CD14-positive monocyte (primary cell): Measurements from ENCODE around the gene PROM2. TPM values are rescaled to one million over a fixed set of nuclear protein-coding genes. Genes with fewer than 3 reads are reported as not detected.

Source experiments
- DNase-seq, 3 donors: peaks; one replicate each; pipeline ENCODE4 v3.0.0-alpha.2; 2011 to 2022
- H2AFZ ChIP-seq: 2 replicates; pipeline ENCODE4 v1.6.0; 2012; ENCODE audit warnings: mild to moderate bottlenecking, low read depth, low read length, inconsistent platforms; ENCODE audit not compliant: insufficient read depth, poor library complexity, severe bottlenecking
- H3K27ac ChIP-seq, 2 donors: 1 replicate in 1 of 2; 2 replicates in 1 of 2; pipeline ENCODE4 v1.5.1; 2012 to 2013; ENCODE audit warnings: low read length in 2 of 2, control low read depth in 1 of 2, inconsistent platforms in 1 of 2, low read depth in 1 of 2, mild to moderate bottlenecking in 1 of 2
- H3K27me3 ChIP-seq, 2 donors: one replicate each; pipeline versions ENCODE4 v1.6.0 to v1.6.1; 2011 to 2013; ENCODE audit warnings: low read length in 2 of 2; ENCODE audit not compliant: control insufficient read depth in 2 of 2, insufficient read depth in 2 of 2
- H3K36me3 ChIP-seq, 2 donors: replicated peaks in 1 of 2; 1 replicate in 1 of 2; 2 replicates in 1 of 2; pipeline versions ENCODE4 v1.5.1 to v1.6.1; 2012 to 2013; ENCODE audit warnings: low read length in 2 of 2, control low read depth in 1 of 2, inconsistent platforms in 1 of 2, mild to moderate bottlenecking in 1 of 2; ENCODE audit not compliant: insufficient read depth in 2 of 2, control insufficient read depth in 1 of 2
- H3K4me1 ChIP-seq, 2 donors: 1 replicate in 1 of 2; 2 replicates in 1 of 2; pipeline versions ENCODE4 v1.5.1 to v1.6.1; 2012 to 2013; ENCODE audit warnings: low read length in 2 of 2, control low read depth in 1 of 2, inconsistent platforms in 1 of 2, mild to moderate bottlenecking in 1 of 2, moderate library complexity in 1 of 2; ENCODE audit not compliant: insufficient read depth in 2 of 2, control insufficient read depth in 1 of 2
- H3K4me2 ChIP-seq: replicated peaks from 2 replicates; pipeline ENCODE3; 2012; ENCODE audit warnings: low read length, moderate library complexity, mild to moderate bottlenecking; ENCODE audit not compliant: poor library complexity, severe bottlenecking; ENCODE audit errors: extremely low read depth
- H3K4me3 ChIP-seq, 3 experiments: fragments of 200-600 bp in 1 of 3; sonication (generic) in 1 of 3; replicated peaks in 1 of 3; 1 replicate in 2 of 3; 2 replicates in 1 of 3; pipeline ENCODE4 v1.5.1; 2011 to 2013; ENCODE audit warnings: low read length in 3 of 3, mild to moderate bottlenecking in 3 of 3, control low read depth in 2 of 3, low read depth in 2 of 3, inconsistent platforms in 1 of 3, moderate library complexity in 1 of 3
- H3K79me2 ChIP-seq: 2 replicates; pipeline ENCODE4 v1.6.0; 2012; ENCODE audit warnings: mild to moderate bottlenecking, control low read depth, inconsistent platforms, low read length, moderate library complexity; ENCODE audit not compliant: insufficient read depth
- H3K9ac ChIP-seq: 2 replicates; pipeline ENCODE4 v1.6.0; 2017; ENCODE audit warnings: low read length, mild to moderate bottlenecking; ENCODE audit not compliant: insufficient read depth, poor library complexity, severe bottlenecking
- H3K9me3 ChIP-seq, 2 donors: replicated peaks in 1 of 2; 1 replicate in 1 of 2; 2 replicates in 1 of 2; pipeline versions ENCODE4 v1.5.1 to v1.6.1; 2012 to 2013; ENCODE audit warnings: low read length in 2 of 2, control low read depth in 1 of 2; ENCODE audit not compliant: control insufficient read depth in 1 of 2, insufficient read depth in 1 of 2
- H4K20me1 ChIP-seq: 2 replicates; pipeline ENCODE4 v1.6.0; 2012; ENCODE audit warnings: mild to moderate bottlenecking, low read length, control low read depth, moderate library complexity; ENCODE audit not compliant: insufficient read depth
- H3K27ac Mint-ChIP-seq, 7 donors: one replicate each; pipeline ENCODE4 v1.8.0; 2020; ENCODE audit warnings: mild to moderate bottlenecking in 7 of 7, mixed read lengths in 7 of 7, moderate library complexity in 6 of 7, inconsistent platforms in 2 of 7
- H3K27me3 Mint-ChIP-seq, 3 donors: one replicate each; pipeline ENCODE4 v1.8.0; 2021 to 2022; ENCODE audit warnings: low read depth in 3 of 3, mild to moderate bottlenecking in 3 of 3, mixed read lengths in 3 of 3, moderate library complexity in 3 of 3, inconsistent platforms in 1 of 3
- H3K36me3 Mint-ChIP-seq, 2 donors: one replicate each; pipeline ENCODE4 v1.8.0; 2020; ENCODE audit warnings: mixed read lengths in 2 of 2, inconsistent platforms in 1 of 2, mild to moderate bottlenecking in 1 of 2
- H3K4me1 Mint-ChIP-seq: one replicate; pipeline ENCODE4 v1.8.0; 2020; ENCODE audit warnings: mild to moderate bottlenecking, mixed read lengths
- H3K4me3 Mint-ChIP-seq, 2 donors: one replicate each; pipeline ENCODE4 v1.8.0; 2020; ENCODE audit warnings: mild to moderate bottlenecking in 2 of 2, mixed read lengths in 2 of 2, moderate library complexity in 1 of 2
- H3K9me3 Mint-ChIP-seq, 7 donors: one replicate each; pipeline ENCODE4 v1.8.0; 2020 to 2022; ENCODE audit warnings: mixed read lengths in 7 of 7, mild to moderate bottlenecking in 6 of 7, moderate library complexity in 6 of 7, inconsistent platforms in 2 of 7
- WGBS: methylation state at CpG from one replicate; pipeline ENCODE4 v1.1.5; 2013; ENCODE audit warnings: missing lambda C conversion rate; ENCODE audit not compliant: insufficient coverage; 5-methylcytosine and 5-hydroxymethylcytosine counted together
- intact Hi-C, 2 donors: fragments of 100-400 bp; cut with micrococcal nuclease; formaldehyde crosslinking; loops; one replicate each; pipeline versions ENCODE4 v1.15.0 to v1.15.1; 2023
- polyA plus RNA-seq, 3 donors: library from polyadenylated mRNA; depleted of rRNA in 1 of 3; unstranded in 2 of 3; stranded (reverse) in 1 of 3; fragments of 300-500 nt in 2 of 3; fragments of >200 nt in 1 of 3; fragmentation: Illumina TruSeq in 2 of 3; gene quantifications; 1 replicate in 2 of 3; 2 replicates in 1 of 3; pipeline ENCODE4 v1.2.3, GENCODE V29; 2012 to 2021
- TF ChIP-seq, protein P1 (sequence below): fragments of 200-600 bp; IDR thresholded peaks from one replicate; pipeline ENCODE4 v1.8.0; 2022; ENCODE audit warnings: antibody characterized with exemption, mild to moderate bottlenecking

The PROM2 gene
- polyA plus RNA-seq, 3 donors, result 0.41 TPM; not detected in 2

DNA sequence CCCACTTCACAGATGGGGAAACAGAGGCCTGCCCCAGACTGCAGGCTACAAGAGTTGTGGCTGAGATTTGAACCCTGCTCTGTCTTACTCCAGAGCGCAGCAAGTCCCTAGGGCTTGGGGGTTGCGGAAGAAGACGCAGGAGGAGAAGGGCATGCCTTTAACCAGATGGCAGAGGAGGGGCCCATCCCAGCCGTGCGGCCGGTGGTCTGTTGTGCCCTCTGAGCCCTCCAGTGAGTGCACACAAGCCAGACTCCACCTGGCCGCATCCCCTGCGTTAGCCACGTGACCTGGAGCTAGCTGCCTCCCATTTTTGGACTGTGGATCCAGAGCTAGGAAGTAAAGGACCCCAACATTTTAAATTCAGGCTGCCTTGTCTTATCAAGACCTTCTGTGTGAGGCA lies 25.7 kb downstream of the PROM2 start:
- Histone ChIP-seq H3K27ac (no peak overlapping the region), H3K36me3 (no peaks in the 10 kb centered on the region), H3K4me3 (no peak overlapping the region), H4K20me1 (no peaks in the 10 kb centered on the region), H3K9ac (no peak overlapping the region), H3K79me2 (no peaks in the 10 kb centered on the region), H2AFZ (no peak overlapping the region), H3K4me2 (no peak overlapping the region), H3K27me3 (no peaks in the 10 kb centered on the region), H3K4me1 (no peaks in the 10 kb centered on the region), H3K9me3 (no peaks in the 10 kb centered on the region)
- Mint-ChIP-seq H3K27me3 (peaks cover 4 to 11% (median 10%) of the 10 kb centered on the region in 3 donors), H3K4me3 (no peak overlapping the region), H3K27ac (no peak overlapping the region), H3K36me3 (no peaks in the 10 kb centered on the region), H3K4me1 (no peaks in the 10 kb centered on the region), H3K9me3 (peaks cover 0 to 5% (median 0%) of the 10 kb centered on the region in 7 donors)
- DNase-seq, result no peak
- TF ChIP-seq, protein P1, sequence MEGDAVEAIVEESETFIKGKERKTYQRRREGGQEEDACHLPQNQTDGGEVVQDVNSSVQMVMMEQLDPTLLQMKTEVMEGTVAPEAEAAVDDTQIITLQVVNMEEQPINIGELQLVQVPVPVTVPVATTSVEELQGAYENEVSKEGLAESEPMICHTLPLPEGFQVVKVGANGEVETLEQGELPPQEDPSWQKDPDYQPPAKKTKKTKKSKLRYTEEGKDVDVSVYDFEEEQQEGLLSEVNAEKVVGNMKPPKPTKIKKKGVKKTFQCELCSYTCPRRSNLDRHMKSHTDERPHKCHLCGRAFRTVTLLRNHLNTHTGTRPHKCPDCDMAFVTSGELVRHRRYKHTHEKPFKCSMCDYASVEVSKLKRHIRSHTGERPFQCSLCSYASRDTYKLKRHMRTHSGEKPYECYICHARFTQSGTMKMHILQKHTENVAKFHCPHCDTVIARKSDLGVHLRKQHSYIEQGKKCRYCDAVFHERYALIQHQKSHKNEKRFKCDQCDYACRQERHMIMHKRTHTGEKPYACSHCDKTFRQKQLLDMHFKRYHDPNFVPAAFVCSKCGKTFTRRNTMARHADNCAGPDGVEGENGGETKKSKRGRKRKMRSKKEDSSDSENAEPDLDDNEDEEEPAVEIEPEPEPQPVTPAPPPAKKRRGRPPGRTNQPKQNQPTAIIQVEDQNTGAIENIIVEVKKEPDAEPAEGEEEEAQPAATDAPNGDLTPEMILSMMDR, result no peak
- 86% methylated on average over 9 of the region's 9 CpGs for WGBS
- intact Hi-C loops, result no loop called here

DNA sequence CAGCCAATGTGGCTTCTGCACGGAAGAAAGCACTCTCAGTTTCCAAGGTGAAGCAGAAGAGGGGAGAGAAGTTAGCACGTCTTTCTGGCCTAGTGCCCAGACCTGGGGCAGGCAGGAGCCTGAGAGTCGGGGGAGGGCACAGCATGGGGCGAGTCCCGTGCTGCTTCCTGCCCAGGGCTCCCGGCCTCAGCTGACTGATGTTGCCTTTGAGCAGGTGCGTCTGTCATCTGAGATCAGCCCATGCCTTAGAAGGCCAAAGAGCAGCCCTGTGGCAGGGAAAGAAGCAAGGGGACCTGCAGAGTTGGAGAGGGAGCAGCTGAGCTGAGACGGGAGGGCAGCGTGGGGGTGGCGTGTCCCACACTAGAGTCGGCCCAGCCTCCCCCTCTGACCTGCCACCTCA lies 26.2 kb downstream of the PROM2 start:
- Histone ChIP-seq H3K79me2 (no peaks in the 10 kb centered on the region), H3K9ac (no peak overlapping the region), H3K4me1 (no peaks in the 10 kb centered on the region), H2AFZ (no peak overlapping the region), H4K20me1 (no peaks in the 10 kb centered on the region), H3K9me3 (no peaks in the 10 kb centered on the region), H3K4me3 (no peak overlapping the region), H3K36me3 (no peaks in the 10 kb centered on the region), H3K4me2 (no peak overlapping the region), H3K27ac (no peak overlapping the region), H3K27me3 (no peaks in the 10 kb centered on the region)
- no peaks in the 10 kb centered on the region for H3K36me3 Mint-ChIP-seq
- intact Hi-C loops, result no loop called here
- no peak overlapping the region for H3K4me3 Mint-ChIP-seq
- no peaks in the 10 kb centered on the region for H3K4me1 Mint-ChIP-seq
- DNase-seq, result no peak
- peaks cover 0 to 2% (median 0%) of the 10 kb centered on the region in 7 donors for H3K9me3 Mint-ChIP-seq
- H3K27ac Mint-ChIP-seq, result no peak overlapping the region
- H3K27me3 Mint-ChIP-seq, result peaks cover 4 to 11% (median 10%) of the 10 kb centered on the region in 3 donors
- WGBS, result 20% methylated on average over 10 of the region's 11 CpGs
- TF ChIP-seq, protein P1, result no peak
